Thyroid gland (tissue), 4 donors: ENCODE results near the gene ECHS1. TPM values are rescaled to one million over a fixed set of nuclear protein-coding genes. Genes with fewer than 3 reads are reported as not detected.

Experiments
- DNase-seq, 2 donors: peaks; one replicate each; pipeline ENCODE4 v3.0.0-alpha.2; 2019
- H3K27ac ChIP-seq, 3 donors: fragments of 200-600 bp; sonication (generic); 1 replicate in 2 of 3; 2 replicates in 1 of 3; pipeline ENCODE4 v1.5.1; 2016 to 2019; ENCODE audit warnings: mild to moderate bottlenecking in 1 of 3, moderate library complexity in 1 of 3
- H3K27me3 ChIP-seq: fragments of 200-600 bp; sonication (generic); one replicate; pipeline ENCODE4 v1.5.1; 2019
- H3K36me3 ChIP-seq, 2 donors: fragments of 200-600 bp; sonication (generic); one replicate each; pipeline ENCODE4 v1.5.1; 2016 to 2019
- H3K4me1 ChIP-seq, 2 donors: fragments of 200-600 bp; sonication (generic); one replicate each; pipeline ENCODE4 v1.5.1; 2017 to 2019
- H3K4me3 ChIP-seq, 3 donors: fragments of 200-600 bp; sonication (generic); replicated peaks in 1 of 3; 1 replicate in 2 of 3; 2 replicates in 1 of 3; pipeline ENCODE4 v1.5.1; 2016; ENCODE audit warnings: mild to moderate bottlenecking in 1 of 3
- H3K9me3 ChIP-seq: fragments of 200-600 bp; sonication (generic); one replicate; pipeline ENCODE4 v1.5.1; 2017
- CTCF ChIP-seq, 6 experiments: fragments of 200-600 bp in 3 of 6; fragments of 450-650 bp in 3 of 6; sonication (generic) in 3 of 6; IDR thresholded peaks; one replicate each; pipeline ENCODE4 v1.5.1; 2016 to 2019; ENCODE audit warnings: antibody characterized with exemption in 6 of 6, mild to moderate bottlenecking in 2 of 6, inconsistent platforms in 1 of 6, moderate library complexity in 1 of 6
- POLR2A ChIP-seq, 2 donors: fragments of 450-650 bp; IDR thresholded peaks; one replicate each; pipeline ENCODE4 v1.6.1; 2017; ENCODE audit warnings: antibody characterized with exemption in 2 of 2, mild to moderate bottlenecking in 2 of 2, moderate library complexity in 1 of 2
- WGBS, 2 donors: methylation state at CpG; one replicate each; pipeline ENCODE4 v1.1.5; 2017; 5-methylcytosine and 5-hydroxymethylcytosine counted together
- intact Hi-C: fragments of 100-400 bp; cut with DNase I; formaldehyde crosslinking; loops from one replicate; pipeline ENCODE4 v1.15.1; 2023
- total RNA-seq, 4 donors: library from RNA; depleted of rRNA; stranded (reverse); fragments of >200 nt; gene quantifications; one replicate each; pipeline ENCODE4 v1.2.3, GENCODE V29; 2016

Gene ECHS1
- total RNA-seq, 4 donors from 2014 or later, result 73.9 to 135 (median 99.5) TPM

GRCh38 chr10:133341983-133342382, 31.2 kb downstream of the ECHS1 start:
- TF ChIP-seq POLR2A (IDR thresholded peaks at IDR 0.05) (no peak), CTCF (IDR thresholded peaks at IDR 0.05) (no peak)
- H3K4me3 ChIP-seq, result no peak overlapping the region
- DNase-seq, result no peak
- no peaks in the 10 kb centered on the region for H3K9me3 ChIP-seq
- intact Hi-C loops, result no loop called here
- peaks cover 3% of the 10 kb centered on the region for H3K27me3 ChIP-seq
- WGBS, 2 donors, result 86 to 95% methylated on average over 4 of the region's 4 CpGs
- no peaks in the 10 kb centered on the region for H3K36me3 ChIP-seq
- no peaks in the 10 kb centered on the region for H3K4me1 ChIP-seq
- H3K27ac ChIP-seq, result no peak overlapping the region

GRCh38 chr10:133339708-133340380, 33.3 kb downstream of the ECHS1 start:
- WGBS, 2 donors, result 88 to 95% methylated on average over 10 to 13 of the region's 13 CpGs
- Histone ChIP-seq H3K27me3 (peaks cover 24% of the 10 kb centered on the region), H3K27ac (no peak overlapping the region), H3K9me3 (no peaks in the 10 kb centered on the region), H3K4me3 (no peak overlapping the region), H3K36me3 (no peaks in the 10 kb centered on the region), H3K4me1 (peaks cover 13 to 20% of the 10 kb centered on the region in 2 donors)
- TF ChIP-seq CTCF (IDR thresholded peaks at IDR 0.05) (no peak), POLR2A (IDR thresholded peaks at IDR 0.05) (no peak)
- DNase-seq, result no peak
- intact Hi-C loops, result no loop called here

GRCh38 chr10:133338080-133339071, 34.8 kb downstream of the ECHS1 start:
- DNase-seq, result no peak
- no peak overlapping the region for H3K4me3 ChIP-seq
- intact Hi-C loops, result no loop called here
- no peaks in the 10 kb centered on the region for H3K9me3 ChIP-seq
- no peaks in the 10 kb centered on the region for H3K36me3 ChIP-seq
- TF ChIP-seq CTCF (IDR thresholded peaks at IDR 0.05) (no peak), POLR2A (IDR thresholded peaks at IDR 0.05) (no peak)
- 90 to 94% methylated on average over 10 of the region's 10 CpGs for WGBS, 2 donors
- peaks cover 14 to 22% of the 10 kb centered on the region in 2 donors for H3K4me1 ChIP-seq
- H3K27me3 ChIP-seq, result peaks cover 28% of the 10 kb centered on the region
- H3K27ac ChIP-seq, result no peak overlapping the region

- no peak for DNase-seq
- TF ChIP-seq POLR2A (IDR thresholded peaks at IDR 0.05) (no peak), CTCF (IDR thresholded peaks at IDR 0.05) (no peak)
- H3K4me1 ChIP-seq, result peaks cover 14 to 22% of the 10 kb centered on the region in 2 donors
- peaks cover 28% of the 10 kb centered on the region for H3K27me3 ChIP-seq
- intact Hi-C loops, result no loop called here
- no peak overlapping the region for H3K4me3 ChIP-seq
- 81 to 92% methylated on average over 3 of the region's 3 CpGs for WGBS, 2 donors
- no peak overlapping the region for H3K27ac ChIP-seq
- H3K36me3 ChIP-seq, result no peaks in the 10 kb centered on the region
- H3K9me3 ChIP-seq, result no peaks in the 10 kb centered on the region
These were observed 35.8 kb downstream of the ECHS1 start for GRCh38 chr10:133337370-133337725.
